HCT116 (cell line): Measurements from ENCODE around the gene PPT2.

Experiments
- ATF3 ChIP-seq: IDR thresholded peaks from 2 replicates; pipeline ENCODE4 v1.6.1; 2012
- CTCF ChIP-seq, 3 experiments: fragments of 200-600 bp in 1 of 3; sonication (generic) in 1 of 3; IDR thresholded peaks in 2 of 3; conservative IDR thresholded peaks in 1 of 3; 2 replicates each; pipeline ENCODE4 v1.5.1; 2012 to 2017; ENCODE audit warnings: low read depth in 2 of 3, low read length in 2 of 3, antibody characterized with exemption in 1 of 3, borderline replicate concordance in 1 of 3, control low read depth in 1 of 3, mild to moderate bottlenecking in 1 of 3, mixed read lengths in 1 of 3, mixed run types in 1 of 3, moderate library complexity in 1 of 3; ENCODE audit not compliant: insufficient read depth in 1 of 3
- EZH2phosphoT487 ChIP-seq: fragments of 200-600 bp; IDR thresholded peaks from 2 replicates; pipeline ENCODE4 v1.6.1; 2018; ENCODE audit warnings: antibody characterized with exemption, borderline replicate concordance
- JUND ChIP-seq: IDR thresholded peaks from 2 replicates; pipeline ENCODE4 v1.6.1; 2012
- MAX ChIP-seq: IDR thresholded peaks from 2 replicates; pipeline ENCODE4 v1.6.1; 2012
- POLR2A ChIP-seq: IDR thresholded peaks from 2 replicates; pipeline ENCODE4 v1.7.0; 2011; ENCODE audit warnings: borderline replicate concordance; ENCODE audit not compliant: insufficient read depth, insufficient read length; ENCODE audit errors: extremely low read depth
- POLR2AphosphoS5 ChIP-seq: IDR thresholded peaks from 2 replicates; pipeline ENCODE4 v1.6.1; 2011; ENCODE audit warnings: mild to moderate bottlenecking, low read depth, low read length, moderate library complexity
- RAD21 ChIP-seq: IDR thresholded peaks from 2 replicates; pipeline ENCODE4 v1.6.1; 2012; ENCODE audit warnings: low read depth, mild to moderate bottlenecking
- SRF ChIP-seq: IDR thresholded peaks from 2 replicates; pipeline ENCODE4 v1.6.1; 2012; ENCODE audit warnings: low read depth
- ZNF274 ChIP-seq: fragments of 200-500 bp; sonication (Bioruptor generic); IDR thresholded peaks from 2 replicates; pipeline ENCODE4 v1.6.1; 2014; ENCODE audit warnings: mild to moderate bottlenecking, low read depth, low read length, inconsistent platforms

GRCh38 chr6:32179766-32180405, 25.9 kb downstream of the PPT2 start:
- TF ChIP-seq CTCF (IDR thresholded peaks at IDR 0.05 in 2 of 3, conservative IDR thresholded peaks at IDR 0.05 in 1 of 3; ENCODE audit: borderline replicate concordance in 1 of 3, insufficient read depth in 1 of 3, low read depth in 2 of 3, low read length in 2 of 3): no peak
- no peak for TF ChIP-seq POLR2AphosphoS5
- no peak for TF ChIP-seq SRF
- no peak for TF ChIP-seq JUND
- no peak for TF ChIP-seq ATF3
- TF ChIP-seq POLR2A: no peak
- TF ChIP-seq ZNF274: no peak
- no peak for TF ChIP-seq EZH2phosphoT487
- TF ChIP-seq RAD21: no peak
- no peak for TF ChIP-seq MAX
